Caco-2 (cell line): ENCODE data around the gene NRIP1. TPM values are rescaled to one million over a fixed set of nuclear protein-coding genes. Genes with fewer than 3 reads are reported as not detected.

Source experiments
- BruUV-seq: library from RNA; stranded (reverse); fragments of 400-500 nt; replicated peaks from 2 replicates; lab custom pipeline; 2021; lab: Mats Ljungman, UMichigan
- CTCF ChIA-PET: fragments of 300-600 bp; sonication (Branson Sonifier 250); formaldehyde crosslinking; loops from one replicate; lab custom pipeline; 2022; ENCODE audit warnings: antibody characterized with exemption; lab: Charles Lee
- POLR2A ChIA-PET: fragments of 300-600 bp; sonication (Branson Sonifier 250); formaldehyde crosslinking; loops from one replicate; lab custom pipeline; 2022; ENCODE audit warnings: antibody characterized with exemption; lab: Charles Lee
- DNase-seq, 2 experiments: peaks; one replicate each; pipeline versions ENCODE4 v3.0.0 to v3.0.0-alpha.2; 2020 to 2022
- H3K27me3 ChIP-seq: replicated peaks from 2 replicates; pipeline ENCODE4 v1.6.0; 2011; ENCODE audit warnings: low read length; ENCODE audit not compliant: control insufficient read depth, insufficient read depth
- H3K36me3 ChIP-seq: 2 replicates; pipeline ENCODE4 v1.5.1; 2011; ENCODE audit warnings: low read length; ENCODE audit not compliant: control insufficient read depth, insufficient read depth
- H3K4me1 ChIP-seq: fragments of 250-450 bp; sonication (Bioruptor Pico); 2 replicates; pipeline ENCODE4 v1.5.1; 2020; ENCODE audit warnings: mild to moderate bottlenecking
- H3K4me3 ChIP-seq: 2 replicates; pipeline ENCODE4 v1.5.1; 2011; ENCODE audit warnings: low read depth, mild to moderate bottlenecking, control low read depth, low read length
- H3K9me3 ChIP-seq: fragments of 250-450 bp; sonication (Bioruptor Pico); 2 replicates; pipeline ENCODE4 v1.5.1; 2020; ENCODE audit warnings: mild to moderate bottlenecking, moderate library complexity
- H3K27ac Mint-ChIP-seq: one replicate; pipeline ENCODE4 v1.8.0; 2022; ENCODE audit warnings: mixed read lengths; ENCODE audit not compliant: unreplicated experiment
- H3K27me3 Mint-ChIP-seq: one replicate; pipeline ENCODE4 v1.8.0; 2022; ENCODE audit warnings: mixed read lengths; ENCODE audit not compliant: insufficient read depth, unreplicated experiment
- H3K36me3 Mint-ChIP-seq: one replicate; pipeline ENCODE4 v1.8.0; 2022; ENCODE audit warnings: mild to moderate bottlenecking, mixed read lengths; ENCODE audit not compliant: insufficient read depth, unreplicated experiment
- H3K4me1 Mint-ChIP-seq: one replicate; pipeline ENCODE4 v1.8.0; 2022; ENCODE audit warnings: low read depth, mixed read lengths; ENCODE audit not compliant: unreplicated experiment
- H3K4me3 Mint-ChIP-seq: one replicate; pipeline ENCODE4 v1.8.0; 2022; ENCODE audit warnings: mild to moderate bottlenecking, moderate library complexity, mixed read lengths; ENCODE audit not compliant: unreplicated experiment
- H3K9me3 Mint-ChIP-seq: one replicate; pipeline ENCODE4 v1.8.0; 2022; ENCODE audit warnings: mixed read lengths; ENCODE audit not compliant: unreplicated experiment
- CTCF ChIP-seq, 2 experiments: fragments of 200-600 bp in 1 of 2; IDR thresholded peaks; 1 replicate in 1 of 2; 2 replicates in 1 of 2; pipeline versions ENCODE4 v1.5.1 to v1.8.0; 2011 to 2022; ENCODE audit warnings: antibody characterized with exemption in 1 of 2, control low read depth in 1 of 2, inconsistent platforms in 1 of 2, low read depth in 1 of 2, low read length in 1 of 2, mild to moderate bottlenecking in 1 of 2, moderate library complexity in 1 of 2; ENCODE audit not compliant: insufficient read depth in 1 of 2, severe bottlenecking in 1 of 2, unreplicated experiment in 1 of 2
- intact Hi-C: fragments of 100-400 bp; cut with micrococcal nuclease; formaldehyde crosslinking; loops from one replicate; pipeline ENCODE4 v1.10.0; 2022; ENCODE audit not compliant: unreplicated experiment
- total RNA-seq: library from RNA; stranded (reverse); gene quantifications from 2 replicates; pipeline ENCODE4 v1.2.3, GENCODE V29; 2022

The NRIP1 gene
- total RNA-seq, 1 experiment from 2014 or later, result 28.6 TPM

- no peak overlapping the region for H3K4me3 Mint-ChIP-seq
- BruUV-seq, result no TSS peak
- no peaks in the 10 kb centered on the region for H3K9me3 ChIP-seq
- H3K27ac Mint-ChIP-seq, result no peak overlapping the region
- ChIA-PET POLR2A (no interaction called here), CTCF (no interaction called here)
- no peaks in the 10 kb centered on the region for H3K4me1 ChIP-seq
- no peak overlapping the region for H3K4me3 ChIP-seq
- DNase-seq, result no peak
- H3K9me3 Mint-ChIP-seq, result no peaks in the 10 kb centered on the region
- H3K27me3 Mint-ChIP-seq, result no peaks in the 10 kb centered on the region
- H3K36me3 ChIP-seq, result no peaks in the 10 kb centered on the region
- intact Hi-C loops, result no loop called here
- H3K27me3 ChIP-seq, result no peaks in the 10 kb centered on the region
- TF ChIP-seq CTCF (IDR thresholded peaks at IDR 0.05; ENCODE audit: insufficient read depth in 1 of 2, low read depth in 1 of 2, low read length in 1 of 2, severe bottlenecking in 1 of 2, unreplicated experiment in 1 of 2), result no peak
- H3K4me1 Mint-ChIP-seq, result no peaks in the 10 kb centered on the region
- H3K36me3 Mint-ChIP-seq, result peaks cover 30% of the 10 kb centered on the region
These were observed 102.6 kb downstream of the NRIP1 start for GRCh38 chr21:14962217-14962616.

GRCh38 chr21:14961502-14961901 lies 103.3 kb downstream of the NRIP1 start:
- POLR2A ChIA-PET, result no interaction called here
- H3K27me3 Mint-ChIP-seq, result no peaks in the 10 kb centered on the region
- no peaks in the 10 kb centered on the region for H3K36me3 ChIP-seq
- no peak overlapping the region for H3K4me3 Mint-ChIP-seq
- intact Hi-C loops, result no loop called here
- H3K36me3 Mint-ChIP-seq, result peaks cover 22% of the 10 kb centered on the region
- BruUV-seq, result no TSS peak
- DNase-seq, result no peak
- H3K9me3 Mint-ChIP-seq, result no peaks in the 10 kb centered on the region
- no peaks in the 10 kb centered on the region for H3K4me1 ChIP-seq
- no peaks in the 10 kb centered on the region for H3K9me3 ChIP-seq
- no peak for TF ChIP-seq CTCF (IDR thresholded peaks at IDR 0.05; ENCODE audit: insufficient read depth in 1 of 2, low read depth in 1 of 2, low read length in 1 of 2, severe bottlenecking in 1 of 2, unreplicated experiment in 1 of 2)
- no peaks in the 10 kb centered on the region for H3K27me3 ChIP-seq
- no peaks in the 10 kb centered on the region for H3K4me1 Mint-ChIP-seq
- CTCF ChIA-PET, result no interaction called here
- no peak overlapping the region for H3K27ac Mint-ChIP-seq
- H3K4me3 ChIP-seq, result no peak overlapping the region

GRCh38 chr21:14959343-14959742 lies 105.5 kb downstream of the NRIP1 start:
- no peak overlapping the region for H3K27ac Mint-ChIP-seq
- ChIA-PET POLR2A (no interaction called here), CTCF (interaction anchor here (1.1 kb wide), 1 partner anchor 95 kb away, joined by 3 read pairs; no protein-coding TSS in a partner anchor)

More at GRCh38 chr21:14959343-14959742, 105.5 kb downstream of the NRIP1 start:
- Mint-ChIP-seq H3K4me3 (no peak overlapping the region), H3K9me3 (no peaks in the 10 kb centered on the region), H3K36me3 (peaks cover under 1% of the 10 kb centered on the region), H3K27me3 (no peaks in the 10 kb centered on the region), H3K4me1 (no peaks in the 10 kb centered on the region)
- DNase-seq, result no peak
- Histone ChIP-seq H3K4me3 (no peak overlapping the region), H3K9me3 (no peaks in the 10 kb centered on the region), H3K27me3 (no peaks in the 10 kb centered on the region), H3K4me1 (no peaks in the 10 kb centered on the region), H3K36me3 (no peaks in the 10 kb centered on the region)
- TF ChIP-seq CTCF (IDR thresholded peaks at IDR 0.05; ENCODE audit: insufficient read depth in 1 of 2, low read depth in 1 of 2, low read length in 1 of 2, severe bottlenecking in 1 of 2, unreplicated experiment in 1 of 2), result no peak
- intact Hi-C loops, result no loop called here
- no TSS peak for BruUV-seq
